HG03342 (cell line): Measurements from ENCODE around the gene VGF.

Experiments used
- ATAC-seq: cut with Tn5 transposase; IDR thresholded peaks from one replicate; pipeline ENCODE4 v1.9.1; 2021; ENCODE audit warnings: mild to moderate bottlenecking, moderate library complexity; ENCODE audit not compliant: unreplicated experiment

Gene VGF

GRCh38 chr7:101166909-101167644 lies 1.7 kb upstream of the VGF start:
- no peak for ATAC-seq

- ATAC-seq, result no peak
Measured at GRCh38 chr7:101166648-101166908, 1.2 kb upstream of the VGF start.

DNA sequence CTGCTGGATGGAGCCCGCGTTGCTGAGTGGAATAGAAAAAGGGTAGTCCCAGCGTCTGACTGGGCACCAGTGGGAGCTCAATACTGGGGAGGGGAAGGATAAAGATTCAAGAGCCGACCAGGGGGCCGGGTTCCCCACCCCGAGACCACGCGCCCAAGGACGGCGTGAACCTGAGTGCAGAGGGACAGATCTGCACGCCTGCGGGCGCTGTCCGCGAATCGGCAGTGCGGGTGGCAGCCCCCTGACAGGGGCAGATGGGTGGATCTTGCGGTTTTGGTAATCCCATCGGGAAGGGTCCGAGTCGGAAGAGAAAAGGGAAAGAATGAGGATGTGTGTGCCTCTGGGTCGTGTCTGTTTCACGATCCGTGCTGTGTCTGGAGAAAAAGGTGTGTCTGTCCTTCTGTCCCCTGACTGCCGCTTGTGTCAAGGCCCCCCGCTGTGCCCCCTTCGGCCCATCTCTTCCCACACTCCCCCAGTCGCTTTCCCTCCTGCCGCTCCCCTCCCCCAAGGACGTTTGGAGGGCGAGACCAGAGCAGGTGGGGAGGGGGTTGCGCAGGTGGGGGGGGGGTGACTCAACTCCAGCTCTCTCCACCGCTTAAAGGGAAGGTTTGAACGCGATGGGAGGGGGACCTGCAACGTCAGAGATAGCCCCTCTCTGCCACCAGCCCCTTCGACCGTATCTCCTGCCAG lies 734 bp upstream of the VGF start:
- no peak for ATAC-seq

- ATAC-seq, result no peak
Measured at GRCh38 chr7:101164071-101164840, 1.1 kb downstream of the VGF start.

DNA sequence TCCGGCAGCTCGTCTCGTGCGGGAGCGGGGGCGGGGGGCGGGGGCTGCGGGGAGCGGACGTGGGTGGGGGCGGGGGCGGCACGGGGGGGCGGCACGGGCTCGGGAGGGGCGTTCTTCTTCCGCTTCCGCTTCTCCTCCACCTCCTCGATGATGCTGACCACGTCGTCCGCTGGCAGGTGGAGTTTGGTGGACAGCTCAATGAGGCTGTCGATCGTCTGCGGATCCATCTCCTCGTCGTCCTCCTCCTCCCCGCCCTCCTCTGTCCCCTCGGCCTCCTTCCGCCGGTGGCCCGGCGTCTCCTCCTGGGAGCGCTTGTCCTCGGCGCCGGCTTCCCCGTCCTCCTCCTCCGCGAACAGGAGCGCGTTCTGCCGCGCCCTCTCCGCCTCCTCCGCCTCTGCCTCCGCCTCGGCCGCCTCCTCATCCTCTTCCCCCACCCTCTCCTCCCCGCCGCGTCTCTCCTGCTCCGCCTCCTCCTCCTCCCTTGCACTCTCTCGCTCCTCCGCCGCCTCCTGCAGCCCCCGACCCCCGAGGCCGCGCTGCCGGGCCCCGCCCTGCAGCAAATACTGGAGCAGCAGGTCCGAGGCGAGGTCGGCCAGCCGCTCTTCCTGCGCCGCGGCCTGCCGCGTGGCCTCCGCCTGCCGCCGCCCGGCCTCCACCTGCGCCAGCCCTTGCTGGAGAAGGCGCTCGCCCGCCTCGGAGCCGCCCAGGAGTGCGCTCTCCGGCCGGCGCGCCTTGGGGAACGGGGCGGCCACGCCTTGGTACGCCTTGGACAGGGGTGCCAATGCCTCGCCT lies 1.9 kb downstream of the VGF start:
- ATAC-seq, result no peak

DNA sequence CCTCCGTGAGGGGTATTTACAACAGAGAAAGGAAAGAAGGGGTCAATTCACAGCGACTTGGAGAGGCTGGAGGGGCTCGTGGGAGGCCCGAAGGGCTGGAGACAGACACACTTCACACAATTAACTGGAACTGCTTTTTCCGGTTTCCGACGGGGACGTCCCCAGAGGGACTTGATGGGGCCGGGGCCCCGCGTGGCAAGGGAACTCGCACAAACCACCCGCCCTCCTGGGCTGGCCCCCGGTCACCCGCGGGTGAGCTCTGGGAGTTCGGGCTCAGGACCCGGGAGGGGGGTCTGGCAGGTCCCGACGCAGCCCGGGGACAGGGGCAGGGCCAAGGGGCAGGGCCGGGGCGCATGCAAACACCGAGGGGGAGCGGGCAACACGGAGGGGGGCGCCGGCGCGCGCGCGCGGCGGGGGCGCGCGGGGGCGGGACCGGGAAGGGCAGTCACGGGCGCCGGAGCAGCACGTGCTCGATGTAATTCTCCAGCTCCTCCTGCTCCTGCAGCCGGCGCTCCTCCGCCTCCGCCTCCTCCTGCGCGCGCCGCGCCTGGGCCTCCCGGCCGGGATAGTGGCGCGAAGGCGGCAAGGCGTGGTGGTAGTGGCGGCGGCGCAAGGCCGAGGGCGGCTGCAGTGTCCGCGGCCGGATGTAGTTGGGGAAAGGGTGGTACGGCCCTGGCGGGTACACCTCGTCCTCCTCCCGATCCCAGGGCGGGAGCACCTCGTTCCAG lies 2.7 kb downstream of the VGF start:
- ATAC-seq, result no peak

DNA sequence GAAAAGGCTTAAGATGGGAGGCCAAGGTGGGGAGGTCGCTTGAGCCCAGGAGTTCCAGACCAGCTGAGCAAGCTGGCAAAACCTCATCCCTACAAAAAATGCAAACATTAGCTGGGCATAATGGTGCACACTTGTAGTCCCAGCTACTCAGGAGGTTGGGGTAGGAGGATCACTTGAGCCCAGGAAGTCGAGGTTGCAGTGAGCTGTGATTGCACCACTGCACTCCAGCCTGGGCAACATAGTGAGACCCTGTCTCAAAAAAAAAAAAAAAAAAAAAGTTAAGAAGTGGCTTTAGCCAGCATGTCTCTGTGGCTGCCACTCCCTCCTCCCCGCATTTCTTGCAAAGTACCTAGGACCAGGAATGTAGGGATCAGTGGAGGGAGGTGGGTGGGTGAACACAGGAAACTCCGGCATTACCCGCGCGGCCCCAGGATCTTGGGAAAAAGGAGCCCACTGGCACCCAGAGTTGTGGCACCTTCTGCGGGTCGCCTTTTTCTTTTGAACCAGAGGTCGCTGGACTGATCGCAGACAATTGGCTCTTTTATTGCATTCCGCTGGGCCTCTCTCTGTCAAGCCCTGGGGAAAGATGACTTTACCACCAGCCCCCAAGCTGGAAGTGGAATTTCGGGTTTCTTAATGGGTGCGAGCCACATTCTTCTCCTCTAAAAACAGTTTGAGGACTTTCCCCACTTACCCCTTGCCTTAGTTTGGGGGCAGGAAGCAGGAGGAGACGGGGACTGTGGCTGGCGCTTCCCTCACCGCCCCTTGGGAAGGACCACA lies 3.5 kb downstream of the VGF start:
- no peak for ATAC-seq

DNA sequence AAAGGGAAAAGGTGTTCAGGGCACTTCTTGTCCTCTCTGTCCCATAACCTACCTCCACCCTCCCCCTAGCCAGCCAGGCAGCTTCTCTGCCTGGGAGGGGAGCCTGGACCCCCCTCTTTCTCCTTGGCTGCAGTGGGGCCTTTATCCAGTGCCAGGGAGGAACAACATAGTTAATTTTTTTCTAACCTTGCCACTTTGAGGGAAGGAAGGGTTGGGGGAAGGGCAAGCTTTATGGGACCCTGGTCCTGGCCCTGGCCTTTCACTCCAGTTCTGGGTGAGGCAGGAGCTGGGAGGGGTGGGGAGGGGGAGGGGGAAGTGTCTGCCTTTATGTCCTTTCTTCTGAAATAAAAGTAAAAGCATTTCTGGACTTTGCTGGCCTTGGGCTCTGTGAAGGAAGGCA lies 4.5 kb downstream of the VGF start:
- ATAC-seq, result no peak

- ATAC-seq, result no peak
Measured at GRCh38 chr7:101159696-101160674, 5.4 kb downstream of the VGF start.

DNA sequence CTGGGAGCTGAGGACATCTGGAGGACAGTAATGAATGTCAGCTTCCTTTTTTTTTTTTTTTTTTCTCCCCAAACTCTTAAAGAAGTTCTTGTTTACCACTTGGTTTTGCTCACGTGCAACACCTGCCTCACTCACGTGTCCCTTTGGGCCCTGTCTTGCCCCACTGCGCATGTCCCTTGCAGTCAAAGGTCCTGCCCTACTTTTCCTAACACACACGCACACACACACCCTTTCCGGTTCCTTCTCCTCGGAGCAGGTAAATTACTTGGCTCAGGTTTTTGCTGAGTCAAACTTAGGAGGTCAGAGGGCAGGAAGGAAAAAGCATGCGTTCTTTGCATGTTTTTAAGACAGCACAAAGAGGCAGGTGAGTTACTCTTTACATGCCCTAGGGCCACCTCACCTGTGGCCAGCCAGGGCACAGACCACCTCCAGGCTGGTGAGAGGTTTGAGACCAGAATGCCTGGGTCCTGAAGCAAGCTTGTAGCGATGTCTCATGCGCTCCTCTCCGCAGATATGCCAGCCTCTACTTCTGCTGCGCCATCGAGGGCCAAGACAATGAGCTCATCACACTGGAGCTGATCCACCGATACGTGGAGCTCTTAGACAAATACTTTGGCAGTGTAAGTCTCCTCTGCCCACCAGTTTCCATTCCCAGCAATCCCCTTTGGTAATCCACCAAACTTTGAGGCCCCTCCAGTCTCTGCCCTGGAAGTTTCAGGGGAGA lies 8.3 kb downstream of the VGF start:
- ATAC-seq, result no peak

DNA sequence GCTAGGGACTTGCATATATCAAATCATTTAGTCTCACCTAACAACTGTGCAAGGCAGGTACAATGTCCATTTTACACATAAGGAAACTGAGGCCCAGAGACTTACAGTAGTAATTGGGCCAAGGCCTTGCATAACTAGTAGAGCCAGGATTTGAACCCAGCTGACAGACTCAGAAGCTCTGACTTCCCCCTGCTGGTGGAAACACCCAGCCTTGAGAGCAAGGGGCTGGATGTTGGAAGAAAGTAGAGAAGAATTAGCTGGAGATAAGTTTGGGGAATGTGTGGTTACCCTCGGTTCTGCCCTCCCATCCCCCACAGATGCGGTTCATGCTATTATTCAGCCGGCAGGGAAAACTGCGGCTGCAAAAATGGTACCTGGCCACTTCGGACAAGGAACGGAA lies 9.1 kb downstream of the VGF start:
- ATAC-seq, result no peak

- ATAC-seq, result no peak
Measured at GRCh38 chr7:101155303-101155702, 10.1 kb downstream of the VGF start.

- peak; percentile 24 for ATAC-seq
Measured at GRCh38 chr7:101154693-101155102, 10.7 kb downstream of the VGF start.

- ATAC-seq, result peak; percentile 76
Measured at GRCh38 chr7:101153969-101154692, 11.2 kb downstream of the VGF start, which contains the start of gene AP1S1. TSS of gene AP1S1 (plus strand) at chr7:101154476. CDS start at chr7:101154515, 39 bp downstream.

GRCh38 chr7:101151908-101152651 lies 13.3 kb downstream of the VGF start:
- ATAC-seq, result no peak

GRCh38 chr7:101140746-101141382 lies 24.5 kb downstream of the VGF start:
- ATAC-seq, result no peak
